Thyroid gland (tissue), 4 donors: Measurements from ENCODE around the gene MRPL27.

Experiments
- CTCF ChIP-seq, 6 experiments: fragments of 200-600 bp in 3 of 6; fragments of 450-650 bp in 3 of 6; sonication (generic) in 3 of 6; IDR thresholded peaks; one replicate each; pipeline ENCODE4 v1.5.1; 2016 to 2019; ENCODE audit warnings: antibody characterized with exemption in 6 of 6, mild to moderate bottlenecking in 2 of 6, inconsistent platforms in 1 of 6, moderate library complexity in 1 of 6
- POLR2A ChIP-seq, 2 donors: fragments of 450-650 bp; IDR thresholded peaks; one replicate each; pipeline ENCODE4 v1.6.1; 2017; ENCODE audit warnings: antibody characterized with exemption in 2 of 2, mild to moderate bottlenecking in 2 of 2, moderate library complexity in 1 of 2

GRCh38 chr17:50360486-50361115, 12.4 kb downstream of the MRPL27 start:
- TF ChIP-seq CTCF (IDR thresholded peaks at IDR 0.05): no peak
- no peak for TF ChIP-seq POLR2A (IDR thresholded peaks at IDR 0.05)
